ENCODE data around the gene EXOC4.
"Not testable (repeated sequence)": the region's sequence is repeated elsewhere in the genome, so short reads cannot be mapped to it uniquely, and the experiment has no call there.

EXOC4 gene

GRCh38 chr7:133623721-133624120 lies 370.8 kb downstream of the EXOC4 start:
- DNase-seq (ENCODE audit: low spot score), result no peak

GRCh38 chr7:133625046-133625445 lies 372.2 kb downstream of the EXOC4 start:
- DNase-seq (ENCODE audit: low spot score), result no peak

- no peak for DNase-seq (ENCODE audit: low spot score)
Observed at GRCh38 chr7:133629701-133630100, 376.8 kb downstream of the EXOC4 start.

GRCh38 chr7:133633055-133633454 lies 380.2 kb downstream of the EXOC4 start:
- no peak for DNase-seq (ENCODE audit: low spot score)

GRCh38 chr7:133635541-133635940 lies 382.7 kb downstream of the EXOC4 start:
- no peak for DNase-seq (ENCODE audit: low spot score)

- no peak for DNase-seq (ENCODE audit: low spot score)
Observed at GRCh38 chr7:133638857-133639256, 386.0 kb downstream of the EXOC4 start.

GRCh38 chr7:133641436-133641835 lies 388.6 kb downstream of the EXOC4 start:
- DNase-seq (ENCODE audit: low spot score), result no peak

GRCh38 chr7:133642907-133643306 lies 390.0 kb downstream of the EXOC4 start:
- DNase-seq (ENCODE audit: low spot score), result no peak

GRCh38 chr7:133643652-133644051 lies 390.8 kb downstream of the EXOC4 start:
- not testable (repeated sequence) for DNase-seq (ENCODE audit: low spot score)

- no peak for DNase-seq (ENCODE audit: low spot score)
Observed at GRCh38 chr7:133645884-133646391, 393.1 kb downstream of the EXOC4 start.

- DNase-seq (ENCODE audit: low spot score), result no peak
Observed at GRCh38 chr7:133646472-133647315, 393.8 kb downstream of the EXOC4 start.

- no peak for DNase-seq (ENCODE audit: low spot score)
Observed at GRCh38 chr7:133649593-133649992, 396.7 kb downstream of the EXOC4 start.

- DNase-seq (ENCODE audit: low spot score), result no peak
Observed at GRCh38 chr7:133650069-133650468, 397.2 kb downstream of the EXOC4 start.

GRCh38 chr7:133650487-133651300 lies 397.8 kb downstream of the EXOC4 start:
- DNase-seq (ENCODE audit: low spot score), result no peak

- DNase-seq (ENCODE audit: low spot score), result no peak
Observed at GRCh38 chr7:133652547-133652946, 399.7 kb downstream of the EXOC4 start.

GRCh38 chr7:133654547-133654946 lies 401.7 kb downstream of the EXOC4 start:
- DNase-seq (ENCODE audit: low spot score), result no peak

GRCh38 chr7:133662276-133662675 lies 409.4 kb downstream of the EXOC4 start:
- no peak for DNase-seq (ENCODE audit: low spot score)

GRCh38 chr7:133662830-133663229 lies 410.0 kb downstream of the EXOC4 start:
- no peak for DNase-seq (ENCODE audit: low spot score)

GRCh38 chr7:133664528-133664927 lies 411.6 kb downstream of the EXOC4 start:
- DNase-seq (ENCODE audit: low spot score), result no peak

GRCh38 chr7:133668296-133669060 lies 415.6 kb downstream of the EXOC4 start:
- DNase-seq (ENCODE audit: low spot score), result no peak

- no peak for DNase-seq (ENCODE audit: low spot score)
Observed at GRCh38 chr7:133669061-133669455, 416.2 kb downstream of the EXOC4 start.

- DNase-seq (ENCODE audit: low spot score), result no peak
Observed at GRCh38 chr7:133670250-133670649, 417.4 kb downstream of the EXOC4 start.

Measured in globus pallidus (tissue), 1 donor.